Prostate gland (tissue), 2 donors: Measurements from ENCODE around the gene SCN1B.

Source experiments
- CTCF ChIP-seq, 4 experiments: fragments of 200-600 bp in 2 of 4; fragments of 450-650 bp in 2 of 4; sonication (generic) in 2 of 4; IDR thresholded peaks; 1 replicate in 3 of 4; 2 replicates in 1 of 4; pipeline ENCODE4 v1.5.1; 2016 to 2019; ENCODE audit warnings: antibody characterized with exemption in 4 of 4, mild to moderate bottlenecking in 2 of 4, moderate library complexity in 2 of 4
- POLR2A ChIP-seq: fragments of 450-650 bp; IDR thresholded peaks from one replicate; pipeline ENCODE4 v1.6.1; 2016; ENCODE audit warnings: antibody characterized with exemption, mild to moderate bottlenecking
- POLR2AphosphoS5 ChIP-seq: sonication (generic); formaldehyde crosslinking; IDR thresholded peaks from one replicate; pipeline ENCODE4 v1.6.1; 2017; ENCODE audit warnings: antibody characterized with exemption

DNA sequence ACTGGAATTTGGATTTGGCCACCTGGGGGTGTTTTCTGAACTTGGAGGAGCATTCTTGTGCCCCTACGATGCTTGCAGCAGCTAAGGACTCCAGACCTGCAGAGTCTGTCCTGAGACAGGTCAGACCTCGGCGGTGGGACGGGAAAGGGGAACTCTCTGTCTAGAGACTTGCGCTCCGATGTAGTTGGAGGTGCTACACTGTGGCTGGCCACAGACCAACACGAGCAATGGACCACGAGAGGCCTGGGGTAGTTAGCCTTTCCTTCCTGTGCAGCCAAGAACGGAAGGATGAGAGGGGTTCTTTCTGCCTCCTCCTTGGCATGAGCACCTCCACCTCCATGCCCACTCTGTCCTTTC, 36.0 kb upstream of the SCN1B start:
- TF ChIP-seq POLR2A (no peak), CTCF (IDR thresholded peaks at IDR 0.05) (no peak), POLR2AphosphoS5 (no peak)
